Suppressor macrophage (primary cell): Measurements from ENCODE around the gene ALKBH3.

ENCODE experiments used
- DNase-seq, 4 experiments: peaks; one replicate each; pipeline ENCODE4 v3.0.0-alpha.2; 2020 to 2022

ALKBH3 gene

GRCh38 chr11:43895601-43896000, 15.0 kb downstream of the ALKBH3 start:
- DNase-seq = no peak

GRCh38 chr11:43898574-43898973, 17.9 kb downstream of the ALKBH3 start:
- DNase-seq = no peak

DNA sequence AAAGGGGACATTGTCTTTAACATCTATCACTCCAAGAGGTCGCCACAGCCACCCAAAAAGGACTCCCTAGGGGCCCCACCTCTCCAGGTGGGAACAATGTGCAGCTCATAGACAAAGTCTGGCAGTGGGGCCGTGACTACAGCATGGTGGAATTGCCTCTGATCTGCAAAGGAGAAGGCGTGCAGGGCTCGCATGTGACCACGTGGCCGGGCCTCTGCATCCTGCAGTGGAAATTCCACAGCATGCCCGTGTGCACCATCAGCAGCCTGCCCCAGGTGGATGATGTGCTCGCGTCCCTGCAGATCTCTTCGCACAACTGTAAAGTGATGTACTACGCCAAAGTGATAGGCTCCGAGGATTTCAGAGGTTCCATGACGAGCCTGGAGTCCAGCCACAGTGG, 18.5 kb downstream of the ALKBH3 start:
- DNase-seq = no peak

GRCh38 chr11:43901551-43901950, 20.9 kb downstream of the ALKBH3 start:
- DNase-seq = peak in 1 of 4 experiments; percentile 9

GRCh38 chr11:43903078-43903477, 22.4 kb downstream of the ALKBH3 start:
- no peak for DNase-seq

DNA sequence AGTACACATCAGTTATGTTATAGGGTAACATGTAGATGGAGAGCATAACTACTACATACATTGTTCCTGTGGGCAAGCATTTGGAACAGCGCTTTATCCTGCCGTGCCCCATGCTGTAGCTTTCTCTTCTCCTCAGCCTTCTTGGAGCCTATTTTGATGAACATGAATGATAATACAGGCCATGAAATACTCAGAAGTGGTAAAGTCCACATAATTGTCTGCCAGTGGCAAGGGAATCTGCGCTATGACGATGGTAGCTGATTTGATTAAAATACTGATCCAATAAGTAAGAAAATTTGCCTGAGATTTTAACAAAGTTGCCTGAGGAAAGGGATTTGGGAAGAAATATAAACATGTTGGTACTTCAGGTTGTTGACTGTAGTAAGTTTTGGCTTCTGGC, 23.3 kb downstream of the ALKBH3 start:
- no peak for DNase-seq

- no peak for DNase-seq
These were observed 24.3 kb downstream of the ALKBH3 start for GRCh38 chr11:43904742-43905535.

GRCh38 chr11:43905813-43906241, 25.2 kb downstream of the ALKBH3 start:
- peak in 3 of 4 experiments; percentile 16 to 44 (median 22) for DNase-seq

- DNase-seq = no peak
These were observed 26.7 kb downstream of the ALKBH3 start for GRCh38 chr11:43907028-43907975.

- no peak for DNase-seq
These were observed 27.6 kb downstream of the ALKBH3 start for GRCh38 chr11:43908191-43908590.

- no peak for DNase-seq
These were observed 28.1 kb downstream of the ALKBH3 start for GRCh38 chr11:43908683-43909082.

GRCh38 chr11:43913829-43914380, 33.3 kb downstream of the ALKBH3 start:
- DNase-seq = no peak

GRCh38 chr11:43914466-43914865, 33.8 kb downstream of the ALKBH3 start:
- DNase-seq = no peak

- no peak for DNase-seq
These were observed 36.0 kb downstream of the ALKBH3 start for GRCh38 chr11:43916621-43917020.

- no peak for DNase-seq
These were observed 37.2 kb downstream of the ALKBH3 start for GRCh38 chr11:43917851-43918250.

DNA sequence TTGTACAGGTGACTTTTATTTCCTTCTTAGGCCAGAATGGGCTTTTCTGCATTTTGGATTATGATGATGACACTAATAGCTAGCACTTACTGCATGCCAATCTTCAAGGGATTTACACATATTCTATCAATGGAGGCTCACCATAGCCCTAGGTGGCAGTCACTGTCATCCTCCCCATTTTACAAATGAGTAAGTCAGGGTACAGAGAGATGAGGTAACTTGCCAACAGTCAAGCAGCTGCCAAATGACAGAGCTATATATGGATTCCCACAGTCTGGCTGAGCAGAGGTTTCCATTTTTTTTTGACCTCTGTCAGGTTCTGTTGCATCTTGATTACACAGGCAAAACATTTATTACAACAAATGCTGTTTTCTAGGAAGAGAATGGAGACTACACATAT, 38.0 kb downstream of the ALKBH3 start:
- no peak for DNase-seq

- DNase-seq = no peak
These were observed 39.4 kb downstream of the ALKBH3 start for GRCh38 chr11:43919852-43920597.

- peak; percentile 62 to 86 (median 74) for DNase-seq
These were observed 40.2 kb downstream of the ALKBH3 start for GRCh38 chr11:43920598-43921419.

DNA sequence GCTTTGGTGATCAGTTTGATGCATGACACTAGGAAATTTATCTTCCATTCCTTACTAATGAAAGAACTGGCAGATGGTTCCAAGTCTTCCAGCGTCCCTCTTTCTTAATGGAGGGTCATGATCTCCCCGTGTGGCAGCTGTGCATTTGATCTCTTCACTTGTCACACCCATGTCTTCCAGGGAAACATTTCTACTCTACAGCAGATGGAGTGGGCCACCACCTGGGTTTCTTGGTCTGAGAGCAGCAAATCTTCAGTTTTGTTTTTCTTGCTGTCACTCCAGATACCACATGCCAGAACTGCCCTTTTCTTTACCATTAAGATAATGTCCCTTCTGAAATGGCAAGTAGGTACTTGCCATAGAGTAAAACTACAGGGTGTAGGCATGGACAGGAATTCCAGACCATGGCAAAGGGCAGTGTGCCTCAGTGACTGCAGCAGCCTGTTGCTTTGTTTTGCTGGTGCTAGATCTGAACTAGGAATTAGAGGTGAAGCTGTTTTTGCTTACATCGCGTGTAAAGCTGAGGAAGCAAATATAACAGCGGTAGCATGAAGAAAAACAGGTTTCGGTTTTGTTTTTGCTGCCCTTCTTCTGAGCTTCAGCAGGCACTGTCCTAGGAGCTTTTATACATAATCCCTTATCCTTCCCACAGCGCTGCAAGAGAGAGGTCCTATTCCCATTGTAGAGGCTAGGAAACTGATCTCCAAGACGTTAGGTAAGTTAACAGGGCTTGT, 41.1 kb downstream of the ALKBH3 start:
- no peak for DNase-seq

DNA sequence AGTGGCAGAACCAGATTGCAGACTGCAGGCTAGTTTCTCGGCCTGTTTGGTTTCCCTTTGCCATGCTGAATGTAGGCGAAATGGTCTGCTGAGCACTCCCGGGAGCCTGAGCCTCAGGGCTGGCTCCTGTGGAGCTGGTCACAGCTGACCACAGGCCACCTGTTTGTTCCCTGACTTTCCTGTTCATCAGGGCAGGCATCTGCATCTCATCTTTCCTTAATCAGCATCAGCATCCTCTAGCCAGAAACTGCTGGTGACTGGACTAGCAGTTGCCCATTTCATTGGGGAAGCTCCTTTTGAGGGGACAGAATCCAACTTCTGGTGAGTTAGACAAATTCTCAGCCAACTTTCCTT, 41.6 kb downstream of the ALKBH3 start:
- DNase-seq = no peak
